K562 (cell line): ENCODE data around the gene STAM2.

Source experiments
- CHCHD3 ChIP-seq: fragments of 250-450 bp; sonication (Bioruptor Pico); IDR thresholded peaks from 2 replicates; pipeline ENCODE4 v2.1.2; 2022; ENCODE audit warnings: mild to moderate bottlenecking
- KDM4B ChIP-seq, 2 experiments: fragments of 450-650 bp in 1 of 2; sonication (generic) in 1 of 2; IDR thresholded peaks; 2 replicates each; pipeline ENCODE4 v1.6.1; 2016 to 2017; ENCODE audit warnings: borderline replicate concordance in 2 of 2, antibody characterized with exemption in 1 of 2, low read depth in 1 of 2, mild to moderate bottlenecking in 1 of 2
- KLF16 ChIP-seq: IDR thresholded peaks from 2 replicates; pipeline ENCODE4 v1.6.1; 2016; ENCODE audit warnings: antibody characterized with exemption
- PHF20 ChIP-seq: fragments of 450-650 bp; IDR thresholded peaks from 2 replicates; pipeline ENCODE4 v1.6.1; 2018; ENCODE audit not compliant: partially characterized antibody
- SMC3 ChIP-seq: conservative IDR thresholded peaks from 2 replicates; pipeline ENCODE4 v1.6.1; 2011; ENCODE audit warnings: low read depth, low read length, improper control_type of control experiment; ENCODE audit not compliant: insufficient read depth
- TAF1 ChIP-seq: IDR thresholded peaks from 2 replicates; pipeline ENCODE4 v1.6.1; 2011; ENCODE audit warnings: mild to moderate bottlenecking, low read length, moderate library complexity; ENCODE audit not compliant: insufficient read depth, control insufficient read depth, severe bottlenecking; ENCODE audit errors: extremely low read depth
- ZBTB7A ChIP-seq: IDR thresholded peaks from 2 replicates; pipeline ENCODE4 v1.6.1; 2011; ENCODE audit warnings: low read depth, mild to moderate bottlenecking, low read length, moderate library complexity, borderline replicate concordance; ENCODE audit not compliant: control insufficient read depth
- TF ChIP-seq, protein P1 (sequence below), 3 experiments: fragments of 200-800 bp in 1 of 3; sonication (Bioruptor generic) in 1 of 3; sonication (generic) in 1 of 3; formaldehyde crosslinking in 1 of 3; IDR thresholded peaks; 2 replicates each; pipeline versions ENCODE4 v1.6.1 to v1.8.0; 2016 to 2022; ENCODE audit warnings: mild to moderate bottlenecking in 2 of 3, missing compliant biosample characterization in 2 of 3, missing genetic modification characterization in 2 of 3, missing genetic modification reagents in 1 of 3
- TF ChIP-seq, protein P2 (sequence below), 3 experiments: IDR thresholded peaks in 2 of 3; conservative IDR thresholded peaks in 1 of 3; 2 replicates each; pipeline ENCODE4 v1.5.1; 2011 to 2012; ENCODE audit warnings: low read length in 3 of 3, mild to moderate bottlenecking in 3 of 3, control low read depth in 2 of 3, improper control_type of control experiment in 1 of 3, inconsistent platforms in 1 of 3, low read depth in 1 of 3, mixed read lengths in 1 of 3, moderate library complexity in 1 of 3; ENCODE audit not compliant: insufficient read depth in 2 of 3
- TF ChIP-seq, protein P3 (sequence below), 2 experiments: fragments of 450-650 bp; formaldehyde crosslinking in 1 of 2; IDR thresholded peaks; 2 replicates each; pipeline versions ENCODE4 v1.4.0 to v1.6.1; 2014 to 2020; ENCODE audit warnings: mild to moderate bottlenecking in 2 of 2, borderline replicate concordance in 1 of 2, low read depth in 1 of 2
- TF ChIP-seq, protein P4 (sequence below): fragments of 450-650 bp; formaldehyde crosslinking; IDR thresholded peaks from 2 replicates; pipeline ENCODE4 v1.4.0; 2020; ENCODE audit warnings: mild to moderate bottlenecking, mixed read lengths

DNA sequence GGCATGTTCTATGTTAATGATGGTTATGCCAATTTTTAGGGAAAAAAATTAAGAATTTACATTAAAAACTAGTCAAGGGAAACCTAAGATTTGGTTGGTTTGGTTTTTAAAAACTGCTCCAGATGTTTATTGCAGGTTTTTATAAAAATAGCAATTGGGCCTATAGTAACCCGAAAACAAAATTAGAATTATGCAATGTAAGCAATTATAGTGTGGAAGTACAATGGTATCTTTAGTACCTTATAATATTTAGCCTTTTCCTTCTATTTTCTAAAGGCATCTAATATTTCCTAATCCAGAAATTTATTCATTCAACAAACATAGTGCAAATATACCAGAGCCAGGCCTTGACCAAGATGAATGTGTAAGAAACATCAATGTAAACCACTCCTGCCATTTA lies 104.0 kb downstream of the STAM2 start:
- TF ChIP-seq KLF16 (no peak), ZBTB7A (no peak), KDM4B (IDR thresholded peaks at IDR 0.05; ENCODE audit: borderline replicate concordance in 2 of 2, low read depth in 1 of 2) (no peak), SMC3 (no peak), TAF1 (no peak), CHCHD3 (CRISPR knock-in tag) (no peak), PHF20 (no peak)
- TF ChIP-seq, protein P1, sequence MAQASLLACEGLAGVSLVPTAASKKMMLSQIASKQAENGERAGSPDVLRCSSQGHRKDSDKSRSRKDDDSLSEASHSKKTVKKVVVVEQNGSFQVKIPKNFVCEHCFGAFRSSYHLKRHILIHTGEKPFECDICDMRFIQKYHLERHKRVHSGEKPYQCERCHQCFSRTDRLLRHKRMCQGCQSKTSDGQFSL (CRISPR knock-in tag; IDR thresholded peaks at IDR 0.05) = no peak
- TF ChIP-seq, protein P1 (tag; IDR thresholded peaks at IDR 0.05) = no peak
- TF ChIP-seq, protein P2, sequence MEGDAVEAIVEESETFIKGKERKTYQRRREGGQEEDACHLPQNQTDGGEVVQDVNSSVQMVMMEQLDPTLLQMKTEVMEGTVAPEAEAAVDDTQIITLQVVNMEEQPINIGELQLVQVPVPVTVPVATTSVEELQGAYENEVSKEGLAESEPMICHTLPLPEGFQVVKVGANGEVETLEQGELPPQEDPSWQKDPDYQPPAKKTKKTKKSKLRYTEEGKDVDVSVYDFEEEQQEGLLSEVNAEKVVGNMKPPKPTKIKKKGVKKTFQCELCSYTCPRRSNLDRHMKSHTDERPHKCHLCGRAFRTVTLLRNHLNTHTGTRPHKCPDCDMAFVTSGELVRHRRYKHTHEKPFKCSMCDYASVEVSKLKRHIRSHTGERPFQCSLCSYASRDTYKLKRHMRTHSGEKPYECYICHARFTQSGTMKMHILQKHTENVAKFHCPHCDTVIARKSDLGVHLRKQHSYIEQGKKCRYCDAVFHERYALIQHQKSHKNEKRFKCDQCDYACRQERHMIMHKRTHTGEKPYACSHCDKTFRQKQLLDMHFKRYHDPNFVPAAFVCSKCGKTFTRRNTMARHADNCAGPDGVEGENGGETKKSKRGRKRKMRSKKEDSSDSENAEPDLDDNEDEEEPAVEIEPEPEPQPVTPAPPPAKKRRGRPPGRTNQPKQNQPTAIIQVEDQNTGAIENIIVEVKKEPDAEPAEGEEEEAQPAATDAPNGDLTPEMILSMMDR (IDR thresholded peaks at IDR 0.05 in 2 of 3, conservative IDR thresholded peaks at IDR 0.05 in 1 of 3; ENCODE audit: insufficient read depth in 2 of 3, low read depth in 1 of 3, low read length in 3 of 3) = no peak
- TF ChIP-seq, protein P3, sequence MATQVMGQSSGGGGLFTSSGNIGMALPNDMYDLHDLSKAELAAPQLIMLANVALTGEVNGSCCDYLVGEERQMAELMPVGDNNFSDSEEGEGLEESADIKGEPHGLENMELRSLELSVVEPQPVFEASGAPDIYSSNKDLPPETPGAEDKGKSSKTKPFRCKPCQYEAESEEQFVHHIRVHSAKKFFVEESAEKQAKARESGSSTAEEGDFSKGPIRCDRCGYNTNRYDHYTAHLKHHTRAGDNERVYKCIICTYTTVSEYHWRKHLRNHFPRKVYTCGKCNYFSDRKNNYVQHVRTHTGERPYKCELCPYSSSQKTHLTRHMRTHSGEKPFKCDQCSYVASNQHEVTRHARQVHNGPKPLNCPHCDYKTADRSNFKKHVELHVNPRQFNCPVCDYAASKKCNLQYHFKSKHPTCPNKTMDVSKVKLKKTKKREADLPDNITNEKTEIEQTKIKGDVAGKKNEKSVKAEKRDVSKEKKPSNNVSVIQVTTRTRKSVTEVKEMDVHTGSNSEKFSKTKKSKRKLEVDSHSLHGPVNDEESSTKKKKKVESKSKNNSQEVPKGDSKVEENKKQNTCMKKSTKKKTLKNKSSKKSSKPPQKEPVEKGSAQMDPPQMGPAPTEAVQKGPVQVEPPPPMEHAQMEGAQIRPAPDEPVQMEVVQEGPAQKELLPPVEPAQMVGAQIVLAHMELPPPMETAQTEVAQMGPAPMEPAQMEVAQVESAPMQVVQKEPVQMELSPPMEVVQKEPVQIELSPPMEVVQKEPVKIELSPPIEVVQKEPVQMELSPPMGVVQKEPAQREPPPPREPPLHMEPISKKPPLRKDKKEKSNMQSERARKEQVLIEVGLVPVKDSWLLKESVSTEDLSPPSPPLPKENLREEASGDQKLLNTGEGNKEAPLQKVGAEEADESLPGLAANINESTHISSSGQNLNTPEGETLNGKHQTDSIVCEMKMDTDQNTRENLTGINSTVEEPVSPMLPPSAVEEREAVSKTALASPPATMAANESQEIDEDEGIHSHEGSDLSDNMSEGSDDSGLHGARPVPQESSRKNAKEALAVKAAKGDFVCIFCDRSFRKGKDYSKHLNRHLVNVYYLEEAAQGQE (IDR thresholded peaks at IDR 0.05; ENCODE audit: borderline replicate concordance) = no peak
- TF ChIP-seq, protein P3 (CRISPR knock-in tag; IDR thresholded peaks at IDR 0.05; ENCODE audit: low read depth) = no peak
- TF ChIP-seq, protein P4, sequence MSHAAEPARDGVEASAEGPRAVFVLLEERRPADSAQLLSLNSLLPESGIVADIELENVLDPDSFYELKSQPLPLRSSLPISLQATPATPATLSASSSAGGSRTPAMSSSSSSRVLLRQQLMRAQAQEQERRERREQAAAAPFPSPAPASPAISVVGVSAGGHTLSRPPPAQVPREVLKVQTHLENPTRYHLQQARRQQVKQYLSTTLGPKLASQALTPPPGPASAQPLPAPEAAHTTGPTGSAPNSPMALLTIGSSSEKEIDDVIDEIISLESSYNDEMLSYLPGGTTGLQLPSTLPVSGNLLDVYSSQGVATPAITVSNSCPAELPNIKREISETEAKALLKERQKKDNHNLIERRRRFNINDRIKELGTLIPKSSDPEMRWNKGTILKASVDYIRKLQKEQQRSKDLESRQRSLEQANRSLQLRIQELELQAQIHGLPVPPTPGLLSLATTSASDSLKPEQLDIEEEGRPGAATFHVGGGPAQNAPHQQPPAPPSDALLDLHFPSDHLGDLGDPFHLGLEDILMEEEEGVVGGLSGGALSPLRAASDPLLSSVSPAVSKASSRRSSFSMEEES (CRISPR knock-in tag) = no peak
